ENCODE measurements around the gene ACOX1.

- TF ChIP-seq CTCF (conservative IDR thresholded peaks at IDR 0.05; ENCODE audit: low read depth, low read length) (no peak), EZH2 (IDR thresholded peaks at IDR 0.05; ENCODE audit: borderline replicate concordance, low read depth, low read length, poor library complexity, severe bottlenecking) (no peak)
Measured at GRCh38 chr17:75891605-75892555, 87.1 kb downstream of the ACOX1 start.
